GM12878 (cell line): Measurements from ENCODE around the gene CD9. TPM values are rescaled to one million over a fixed set of nuclear protein-coding genes. Genes with fewer than 3 reads are reported as not detected.
A peak's percentile ranks its signal among the peaks of the same experiment; 100 is the strongest.

Experiments used
- CHD4 ChIP-seq: fragments of 200-600 bp; sonication (generic); IDR thresholded peaks from 2 replicates; pipeline ENCODE4 v1.6.1; 2016; ENCODE audit warnings: mild to moderate bottlenecking
- CREB1 ChIP-seq: IDR thresholded peaks from 2 replicates; pipeline ENCODE4 v1.6.1; 2012; ENCODE audit warnings: low read depth, mild to moderate bottlenecking, inconsistent platforms
- HDGF ChIP-seq: fragments of 450-650 bp; IDR thresholded peaks from 2 replicates; pipeline ENCODE4 v1.6.1; 2016; ENCODE audit warnings: antibody characterized with exemption
- NBN ChIP-seq: fragments of 450-650 bp; IDR thresholded peaks from 2 replicates; pipeline ENCODE4 v1.6.1; 2016
- NFIC ChIP-seq: IDR thresholded peaks from 2 replicates; pipeline ENCODE4 v1.6.1; 2012; ENCODE audit warnings: low read depth, mild to moderate bottlenecking, inconsistent platforms, low read length, moderate library complexity
- NFYA ChIP-seq: IDR thresholded peaks from 2 replicates; pipeline ENCODE4 v1.6.1; 2011; ENCODE audit warnings: low read depth, mild to moderate bottlenecking, low read length, improper control_type of control experiment, borderline replicate concordance
- NR2C1 ChIP-seq: fragments of 450-650 bp; IDR thresholded peaks from 2 replicates; pipeline ENCODE4 v1.6.1; 2017; ENCODE audit warnings: antibody characterized with exemption, mild to moderate bottlenecking, moderate library complexity
- WRNIP1 ChIP-seq: IDR thresholded peaks from 2 replicates; pipeline ENCODE4 v1.6.1; 2011; ENCODE audit warnings: low read depth, low read length, improper control_type of control experiment, borderline replicate concordance
- ZNF274 ChIP-seq: IDR thresholded peaks from one replicate; pipeline ENCODE4 v1.8.0; 2011; ENCODE audit not compliant: insufficient read length, insufficient read depth
- polyA plus RNA-seq, 11 experiments: library from polyadenylated mRNA; depleted of rRNA in 4 of 11; unstranded in 6 of 11; stranded (reverse) in 5 of 11; fragments of >200 nt; fragmentation: Nextera tagmentation in 4 of 11; fragmentation: Illumina TruSeq in 1 of 11; extraction: Ambion mirVana in 4 of 11; extraction: Trizol in 1 of 11; gene quantifications; 1 replicate in 1 of 11; 2 replicates in 10 of 11; pipeline versions ENCODE4 v1.2.1 to v1.2.3, GENCODE V29; 2011 to 2016; ENCODE audit warnings: inconsistent platforms in 2 of 11, missing spikeins in 2 of 11, low read depth in 1 of 11
- total RNA-seq, 4 experiments: library from RNA; depleted of rRNA in 3 of 4; stranded (reverse); fragments of >200 nt in 3 of 4; fragmentation: Illumina TruSeq in 1 of 4; extraction: Trizol in 1 of 4; gene quantifications; 2 replicates each; pipeline versions ENCODE4 v1.2.1 to v1.2.3, GENCODE V29; 2013 to 2021
- TF ChIP-seq, protein P1 (sequence below): fragments of 450-650 bp; IDR thresholded peaks from 2 replicates; pipeline ENCODE4 v1.6.1; 2017; ENCODE audit warnings: low read depth, mild to moderate bottlenecking, moderate library complexity
- TF ChIP-seq, protein P2 (sequence below): fragments of 450-650 bp; IDR thresholded peaks from 2 replicates; pipeline ENCODE4 v1.6.1; 2016; ENCODE audit warnings: mild to moderate bottlenecking, moderate library complexity, borderline replicate concordance

CD9 gene
- total and polyA plus RNA-seq, 10 of the 15 experiments (the other 5 are each of a cell fraction or from before 2014, with no cell fraction given), result 4.8 to 29.9 (median 9.7) TPM

DNA sequence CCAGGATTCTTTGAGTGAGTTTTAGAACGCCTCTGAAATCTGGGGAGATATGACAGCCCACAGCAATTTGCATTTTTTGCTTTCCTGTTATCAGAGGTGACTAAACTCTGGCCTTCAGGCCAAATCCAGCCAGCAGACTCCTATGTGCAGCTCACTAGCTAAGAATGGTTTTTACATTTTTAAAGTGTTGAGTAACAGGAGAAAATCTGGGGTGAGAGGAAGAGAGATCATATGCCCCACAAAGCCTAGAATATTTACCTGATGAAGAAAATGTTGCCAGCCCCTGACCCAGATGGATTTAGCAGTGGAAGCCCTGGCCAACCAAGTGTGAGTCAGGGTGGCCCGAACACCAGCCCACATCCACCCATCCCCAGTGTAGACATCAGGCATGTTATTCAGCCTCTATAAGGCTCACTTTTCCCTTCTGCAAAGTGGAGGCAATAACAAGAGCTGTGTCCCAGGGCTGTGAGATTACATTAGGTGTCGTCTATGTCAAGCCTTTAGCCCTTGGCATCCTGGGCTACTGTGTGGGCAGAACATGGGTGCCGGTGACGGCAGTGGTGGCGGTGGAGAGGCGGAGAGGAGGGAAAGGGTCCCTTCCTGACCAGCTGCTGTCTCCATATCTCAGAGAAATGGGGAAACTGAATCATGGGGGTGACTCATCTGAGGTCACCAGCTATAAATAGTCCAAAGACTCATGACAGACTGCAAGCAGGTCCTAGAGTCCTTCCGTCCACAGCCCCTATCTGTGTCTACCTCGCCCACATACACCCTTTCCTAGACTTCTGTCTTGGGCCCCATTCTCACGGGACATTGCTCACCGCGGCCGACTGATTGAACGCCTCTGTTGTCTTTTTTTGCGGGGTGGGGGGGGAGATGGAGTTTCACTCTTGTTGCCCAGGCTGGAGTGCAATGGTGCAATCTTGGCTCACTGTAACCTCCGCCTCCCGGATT is 32.6 kb upstream of the CD9 start (continued):
- TF ChIP-seq, protein P1, sequence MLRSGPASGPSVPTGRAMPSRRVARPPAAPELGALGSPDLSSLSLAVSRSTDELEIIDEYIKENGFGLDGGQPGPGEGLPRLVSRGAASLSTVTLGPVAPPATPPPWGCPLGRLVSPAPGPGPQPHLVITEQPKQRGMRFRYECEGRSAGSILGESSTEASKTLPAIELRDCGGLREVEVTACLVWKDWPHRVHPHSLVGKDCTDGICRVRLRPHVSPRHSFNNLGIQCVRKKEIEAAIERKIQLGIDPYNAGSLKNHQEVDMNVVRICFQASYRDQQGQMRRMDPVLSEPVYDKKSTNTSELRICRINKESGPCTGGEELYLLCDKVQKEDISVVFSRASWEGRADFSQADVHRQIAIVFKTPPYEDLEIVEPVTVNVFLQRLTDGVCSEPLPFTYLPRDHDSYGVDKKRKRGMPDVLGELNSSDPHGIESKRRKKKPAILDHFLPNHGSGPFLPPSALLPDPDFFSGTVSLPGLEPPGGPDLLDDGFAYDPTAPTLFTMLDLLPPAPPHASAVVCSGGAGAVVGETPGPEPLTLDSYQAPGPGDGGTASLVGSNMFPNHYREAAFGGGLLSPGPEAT, result peak; percentile 92; the same call in 1 of the 2 replicates
- TF ChIP-seq NR2C1 (no peak), NFYA (no peak), NFIC (peak; percentile 78), CHD4 (no peak), ZNF274 (no peak), HDGF (no peak), NBN (peak; percentile 41; the same call in 1 of the 2 replicates), WRNIP1 (no peak), CREB1 (peak; percentile 62; the same call in 1 of the 2 replicates)
- TF ChIP-seq, protein P2, sequence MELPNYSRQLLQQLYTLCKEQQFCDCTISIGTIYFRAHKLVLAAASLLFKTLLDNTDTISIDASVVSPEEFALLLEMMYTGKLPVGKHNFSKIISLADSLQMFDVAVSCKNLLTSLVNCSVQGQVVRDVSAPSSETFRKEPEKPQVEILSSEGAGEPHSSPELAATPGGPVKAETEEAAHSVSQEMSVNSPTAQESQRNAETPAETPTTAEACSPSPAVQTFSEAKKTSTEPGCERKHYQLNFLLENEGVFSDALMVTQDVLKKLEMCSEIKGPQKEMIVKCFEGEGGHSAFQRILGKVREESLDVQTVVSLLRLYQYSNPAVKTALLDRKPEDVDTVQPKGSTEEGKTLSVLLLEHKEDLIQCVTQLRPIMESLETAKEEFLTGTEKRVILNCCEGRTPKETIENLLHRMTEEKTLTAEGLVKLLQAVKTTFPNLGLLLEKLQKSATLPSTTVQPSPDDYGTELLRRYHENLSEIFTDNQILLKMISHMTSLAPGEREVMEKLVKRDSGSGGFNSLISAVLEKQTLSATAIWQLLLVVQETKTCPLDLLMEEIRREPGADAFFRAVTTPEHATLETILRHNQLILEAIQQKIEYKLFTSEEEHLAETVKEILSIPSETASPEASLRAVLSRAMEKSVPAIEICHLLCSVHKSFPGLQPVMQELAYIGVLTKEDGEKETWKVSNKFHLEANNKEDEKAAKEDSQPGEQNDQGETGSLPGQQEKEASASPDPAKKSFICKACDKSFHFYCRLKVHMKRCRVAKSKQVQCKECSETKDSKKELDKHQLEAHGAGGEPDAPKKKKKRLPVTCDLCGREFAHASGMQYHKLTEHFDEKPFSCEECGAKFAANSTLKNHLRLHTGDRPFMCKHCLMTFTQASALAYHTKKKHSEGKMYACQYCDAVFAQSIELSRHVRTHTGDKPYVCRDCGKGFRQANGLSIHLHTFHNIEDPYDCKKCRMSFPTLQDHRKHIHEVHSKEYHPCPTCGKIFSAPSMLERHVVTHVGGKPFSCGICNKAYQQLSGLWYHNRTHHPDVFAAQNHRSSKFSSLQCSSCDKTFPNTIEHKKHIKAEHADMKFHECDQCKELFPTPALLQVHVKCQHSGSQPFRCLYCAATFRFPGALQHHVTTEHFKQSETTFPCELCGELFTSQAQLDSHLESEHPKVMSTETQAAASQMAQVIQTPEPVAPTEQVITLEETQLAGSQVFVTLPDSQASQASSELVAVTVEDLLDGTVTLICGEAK, result no peak
